Measurements from ENCODE around the gene PI4KB. TPM values are rescaled to one million over a fixed set of nuclear protein-coding genes. Genes with fewer than 3 reads are reported as not detected.

The PI4KB gene
- total RNA-seq, 4 donors from 2014 or later: 69.9 to 100 (median 72.3) TPM

GRCh38 chr1:151286619-151287340 lies 40.4 kb downstream of the PI4KB start:
- 84 to 86% methylated on average over 9 to 10 of the region's 10 CpGs for WGBS, 2 donors
- DNase-seq (ENCODE audit: low spot score in 2 of 2): no peak
- H3K4me1 ChIP-seq: peaks cover 0 to 19% (median 11%) of the 10 kb centered on the region in 4 donors
- H3K27ac ChIP-seq: no peak overlapping the region
- no peaks in the 10 kb centered on the region for H3K9me3 ChIP-seq
- peaks cover 0 to 64% (median 9%) of the 10 kb centered on the region in 3 donors for H3K36me3 ChIP-seq
- no peak overlapping the region for H3K4me3 ChIP-seq
- TF ChIP-seq POLR2A (IDR thresholded peaks at IDR 0.05): no peak
- no peak for TF ChIP-seq CTCF (IDR thresholded peaks at IDR 0.05)
- no peak for TF ChIP-seq EP300 (IDR thresholded peaks at IDR 0.05)
- no peaks in the 10 kb centered on the region for H3K27me3 ChIP-seq

- Histone ChIP-seq H3K4me1 (peaks cover 0 to 23% (median 13%) of the 10 kb centered on the region in 4 donors), H3K4me3 (no peak overlapping the region), H3K27me3 (no peaks in the 10 kb centered on the region), H3K27ac (peak overlapping the region in 2 of 4 donors; percentile 98 to 100), H3K9me3 (no peaks in the 10 kb centered on the region), H3K36me3 (peaks cover 0 to 37% (median 9%) of the 10 kb centered on the region in 3 donors)
- 57 to 69% methylated on average over 2 of the region's 2 CpGs for WGBS, 2 donors
- TF ChIP-seq CTCF (IDR thresholded peaks at IDR 0.05) (no peak), EP300 (IDR thresholded peaks at IDR 0.05) (no peak), POLR2A (IDR thresholded peaks at IDR 0.05) (no peak)
- DNase-seq (ENCODE audit: low spot score in 2 of 2): no peak
Measured at GRCh38 chr1:151284013-151284577, 43.1 kb downstream of the PI4KB start.

- DNase-seq (ENCODE audit: low spot score in 2 of 2): peak in 1 of 2 donors; percentile 17
- Histone ChIP-seq H3K4me3 (peak overlapping the region; percentile 83 to 96 (median 92)), H3K27ac (peak overlapping the region; percentile 96 to 100 (median 98)), H3K36me3 (peaks cover 0 to 27% (median 9%) of the 10 kb centered on the region in 3 donors), H3K27me3 (no peaks in the 10 kb centered on the region), H3K9me3 (no peaks in the 10 kb centered on the region), H3K4me1 (peaks cover 0 to 20% (median 13%) of the 10 kb centered on the region in 4 donors)
- WGBS, 2 donors: 4 to 6% methylated on average over 35 to 36 of the region's 44 CpGs
- TF ChIP-seq EP300 (IDR thresholded peaks at IDR 0.05): no peak
- no peak for TF ChIP-seq CTCF (IDR thresholded peaks at IDR 0.05)
- TF ChIP-seq POLR2A (IDR thresholded peaks at IDR 0.05): no peak
Measured at GRCh38 chr1:151282883-151283725, 44.1 kb downstream of the PI4KB start.

GRCh38 chr1:151281969-151282882 lies 45.0 kb downstream of the PI4KB start, which contains the start of gene ZNF687:
ZNF687 (plus strand) TSS chr1:151282299; CDS start chr1:151286292, 3,993 bp downstream.
- TF ChIP-seq EP300 (IDR thresholded peaks at IDR 0.05) (peak; percentile 4 to 32), CTCF (IDR thresholded peaks at IDR 0.05) (peak in 1 of 5 experiments; percentile 48), POLR2A (IDR thresholded peaks at IDR 0.05) (peak; percentile 38 to 48)
- Histone ChIP-seq H3K4me3 (peak within 1 kb of the TSS; percentile 83 to 96 (median 92)), H3K9me3 (no peaks in the 10 kb centered on the region)

More at GRCh38 chr1:151281969-151282882, 45.0 kb downstream of the PI4KB start, which contains the start of gene ZNF687:
- DNase-seq (ENCODE audit: low spot score in 2 of 2): peak; percentile 100
- Histone ChIP-seq H3K4me1 (peaks cover 0 to 20% (median 13%) of the 10 kb centered on the region in 4 donors), H3K27me3 (no peaks in the 10 kb centered on the region), H3K36me3 (peaks cover 0 to 19% (median 9%) of the 10 kb centered on the region in 3 donors), H3K27ac (peak within 1 kb of the TSS; percentile 96 to 100 (median 98))
- 1% methylated on average over 38 to 62 of the region's 74 CpGs for WGBS, 2 donors
